Hepatocyte (in vitro differentiated cells): ENCODE results near the gene STOML2. TPM values are rescaled to one million over a fixed set of nuclear protein-coding genes. Genes with fewer than 3 reads are reported as not detected.

Experiments used
- DNase-seq: peaks from one replicate; pipeline ENCODE4 v3.0.0-alpha.2; 2016; ENCODE audit warnings: low spot score
- H2AFZ ChIP-seq: fragments of 200-600 bp; sonication (generic); 2 replicates; pipeline ENCODE4 v1.6.0; 2016; ENCODE audit warnings: antibody characterized with exemption, mild to moderate bottlenecking
- H3K27ac ChIP-seq: fragments of 200-600 bp; sonication (generic); 2 replicates; pipeline ENCODE4 v1.5.1; 2016; ENCODE audit warnings: mild to moderate bottlenecking
- H3K27me3 ChIP-seq: fragments of 200-600 bp; sonication (generic); 2 replicates; pipeline ENCODE4 v1.6.1; 2016
- H3K36me3 ChIP-seq: fragments of 200-600 bp; sonication (generic); replicated peaks from 2 replicates; pipeline ENCODE4 v1.5.1; 2016; ENCODE audit warnings: low read depth; ENCODE audit not compliant: insufficient read depth
- H3K4me1 ChIP-seq: fragments of 200-600 bp; sonication (generic); 2 replicates; pipeline ENCODE4 v1.5.1; 2016; ENCODE audit warnings: mild to moderate bottlenecking, moderate library complexity; ENCODE audit not compliant: insufficient read depth
- H3K4me2 ChIP-seq: fragments of 200-600 bp; sonication (generic); 2 replicates; pipeline ENCODE4 v1.6.0; 2016
- H3K4me3 ChIP-seq: fragments of 200-600 bp; sonication (generic); 2 replicates; pipeline ENCODE4 v1.5.1; 2016; ENCODE audit warnings: mild to moderate bottlenecking
- H3K79me2 ChIP-seq: fragments of 200-600 bp; sonication (generic); 2 replicates; pipeline ENCODE4 v1.6.0; 2017; ENCODE audit warnings: mild to moderate bottlenecking
- H3K9me2 ChIP-seq: fragments of 200-600 bp; sonication (generic); replicated peaks from 2 replicates; pipeline ENCODE4 v1.6.0; 2017; ENCODE audit warnings: mild to moderate bottlenecking; ENCODE audit not compliant: insufficient read depth
- H3K9me3 ChIP-seq: fragments of 200-600 bp; sonication (generic); 2 replicates; pipeline ENCODE4 v1.5.1; 2016; ENCODE audit warnings: low read depth, mild to moderate bottlenecking
- H4K20me1 ChIP-seq: fragments of 200-600 bp; sonication (generic); 2 replicates; pipeline ENCODE4 v1.6.0; 2016; ENCODE audit warnings: mild to moderate bottlenecking; ENCODE audit not compliant: insufficient read depth, poor library complexity, severe bottlenecking
- CTCF ChIP-seq: fragments of 200-600 bp; sonication (generic); IDR thresholded peaks from 2 replicates; pipeline ENCODE4 v1.5.1; 2016; ENCODE audit warnings: antibody characterized with exemption, mild to moderate bottlenecking; ENCODE audit not compliant: poor library complexity
- EZH2 ChIP-seq: fragments of 200-600 bp; sonication (generic); IDR thresholded peaks from 2 replicates; pipeline ENCODE4 v1.6.1; 2016; ENCODE audit warnings: antibody characterized with exemption, mild to moderate bottlenecking, borderline replicate concordance
- EZH2phosphoT487 ChIP-seq: fragments of 200-600 bp; sonication (generic); IDR thresholded peaks from one replicate; pipeline ENCODE4 v1.6.1; 2018; ENCODE audit warnings: antibody characterized with exemption, mild to moderate bottlenecking, low read depth, moderate library complexity; ENCODE audit not compliant: unreplicated experiment, severe bottlenecking
- WGBS: methylation state at CpG from one replicate; pipeline ENCODE4 v1.1.6; 2016; ENCODE audit warnings: low lambda C conversion rate; ENCODE audit errors: missing lambda C conversion rate; 5-methylcytosine and 5-hydroxymethylcytosine counted together
- polyA plus RNA-seq: library from polyadenylated mRNA; unstranded; fragments of >200 nt; fragmentation: Nextera tagmentation; extraction: Ambion mirVana; gene quantifications from 2 replicates; pipeline ENCODE4 v1.2.1, GENCODE V29; 2016
- total RNA-seq: library from RNA; depleted of rRNA; stranded (reverse); fragments of >200 nt; gene quantifications from 2 replicates; pipeline ENCODE4 v1.2.3, GENCODE V29; 2014

Gene STOML2
- total and polyA plus RNA-seq, 2 experiments from 2014 or later: 98.0 to 120 TPM

GRCh38 chr9:35097573-35097972 is 5.4 kb downstream of the STOML2 start:
- H3K27ac ChIP-seq: no peak overlapping the region
- peaks cover 20% of the 10 kb centered on the region for H3K79me2 ChIP-seq
- H3K4me1 ChIP-seq: peaks cover 11% of the 10 kb centered on the region
- H3K36me3 ChIP-seq: no peaks in the 10 kb centered on the region
- no peaks in the 10 kb centered on the region for H3K9me2 ChIP-seq
- H3K4me3 ChIP-seq: no peak overlapping the region
- TF ChIP-seq CTCF: no peak
- no peak for TF ChIP-seq EZH2
- TF ChIP-seq EZH2phosphoT487: no peak
- no peak overlapping the region for H2AFZ ChIP-seq
- H4K20me1 ChIP-seq: no peaks in the 10 kb centered on the region
- WGBS: 92% methylated on average over 3 of the region's 3 CpGs
- no peak for DNase-seq
- no peaks in the 10 kb centered on the region for H3K9me3 ChIP-seq
- no peaks in the 10 kb centered on the region for H3K27me3 ChIP-seq
- no peak overlapping the region for H3K4me2 ChIP-seq

GRCh38 chr9:35096035-35096849 is 6.7 kb downstream of the STOML2 start, which contains the start of gene PIGO:
TSS of gene PIGO (minus strand) at chr9:35096591. CDS start at chr9:35095565, 1,026 bp downstream.
- Histone ChIP-seq H3K4me3 (peak within 1 kb of the TSS; percentile 53), H3K27ac (peak within 1 kb of the TSS; percentile 99), H3K9me3 (no peaks in the 10 kb centered on the region), H3K27me3 (no peaks in the 10 kb centered on the region), H3K4me1 (peaks cover 5% of the 10 kb centered on the region), H2AFZ (peak within 1 kb of the TSS; percentile 88), H4K20me1 (no peaks in the 10 kb centered on the region), H3K9me2 (no peaks in the 10 kb centered on the region), H3K79me2 (peaks cover 7% of the 10 kb centered on the region), H3K36me3 (no peaks in the 10 kb centered on the region), H3K4me2 (peak within 1 kb of the TSS; percentile 75)
- WGBS: 2% methylated on average over 52 of the region's 53 CpGs
- peak; percentile 94 for DNase-seq
- TF ChIP-seq EZH2 (no peak), EZH2phosphoT487 (no peak), CTCF (peak; percentile 75)

- TF ChIP-seq EZH2phosphoT487 (no peak), EZH2 (no peak), CTCF (no peak)
- no peak for DNase-seq
- no peaks in the 10 kb centered on the region for H3K36me3 ChIP-seq
- H3K9me3 ChIP-seq: no peaks in the 10 kb centered on the region
- H3K79me2 ChIP-seq: peaks cover 5% of the 10 kb centered on the region
- no peak overlapping the region for H3K4me2 ChIP-seq
- no peaks in the 10 kb centered on the region for H3K27me3 ChIP-seq
- H3K27ac ChIP-seq: no peak overlapping the region
- H3K4me1 ChIP-seq: peaks cover 5% of the 10 kb centered on the region
- H4K20me1 ChIP-seq: no peaks in the 10 kb centered on the region
- 96% methylated on average over 17 of the region's 17 CpGs for WGBS
- no peak overlapping the region for H3K4me3 ChIP-seq
- no peaks in the 10 kb centered on the region for H3K9me2 ChIP-seq
- H2AFZ ChIP-seq: no peak overlapping the region
These were observed 11.4 kb downstream of the STOML2 start for GRCh38 chr9:35091536-35091935.
